Smooth muscle cell (in vitro differentiated cells): ENCODE results near the gene ARHGAP28. TPM values are rescaled to one million over a fixed set of nuclear protein-coding genes. Genes with fewer than 3 reads are reported as not detected.
A peak's percentile ranks its signal among the peaks of the same experiment; 100 is the strongest.
"Not testable (repeated sequence)": the region's sequence is repeated elsewhere in the genome, so short reads cannot be mapped to it uniquely, and the experiment has no call there.

Experiments
- DNase-seq: peaks from one replicate; lab custom pipeline; 2025; ENCODE audit not compliant: unreplicated experiment; lab: John Stamatoyannopoulos, UW
- H2AFZ ChIP-seq: fragments of 200-600 bp; sonication (generic); 2 replicates; pipeline ENCODE4 v1.6.0; 2016; ENCODE audit warnings: antibody characterized with exemption, low read depth, mild to moderate bottlenecking
- H3F3A ChIP-seq: fragments of 200-600 bp; sonication (generic); 2 replicates; pipeline ENCODE4 v1.6.0; 2017; ENCODE audit warnings: antibody characterized with exemption, low read depth
- H3K27ac ChIP-seq: fragments of 200-600 bp; sonication (generic); 2 replicates; pipeline ENCODE4 v1.5.1; 2016; ENCODE audit warnings: low read depth, mild to moderate bottlenecking
- H3K27me3 ChIP-seq: fragments of 200-600 bp; sonication (generic); 2 replicates; pipeline ENCODE4 v1.6.1; 2016; ENCODE audit warnings: low read depth, mild to moderate bottlenecking
- H3K36me3 ChIP-seq: fragments of 200-600 bp; sonication (generic); 2 replicates; pipeline ENCODE4 v1.5.1; 2016; ENCODE audit warnings: low read depth
- H3K4me1 ChIP-seq: fragments of 200-600 bp; sonication (generic); 2 replicates; pipeline ENCODE4 v1.5.1; 2016; ENCODE audit warnings: low read depth
- H3K4me2 ChIP-seq: fragments of 200-600 bp; sonication (generic); 2 replicates; pipeline ENCODE4 v1.6.0; 2016; ENCODE audit warnings: mild to moderate bottlenecking
- H3K4me3 ChIP-seq: fragments of 200-600 bp; sonication (generic); 2 replicates; pipeline ENCODE4 v1.5.1; 2016; ENCODE audit warnings: mild to moderate bottlenecking
- H3K79me2 ChIP-seq: fragments of 200-600 bp; sonication (generic); 2 replicates; pipeline ENCODE4 v1.6.0; 2016; ENCODE audit warnings: low read depth, mild to moderate bottlenecking
- H3K9ac ChIP-seq: fragments of 200-600 bp; sonication (generic); 2 replicates; pipeline ENCODE4 v1.6.0; 2016; ENCODE audit warnings: low read depth
- H3K9me3 ChIP-seq: fragments of 200-600 bp; sonication (generic); replicated peaks from 2 replicates; pipeline ENCODE4 v1.5.1; 2016; ENCODE audit warnings: low read depth
- H4K20me1 ChIP-seq: fragments of 200-600 bp; sonication (generic); 2 replicates; pipeline ENCODE4 v1.6.0; 2016; ENCODE audit warnings: low read depth
- CTCF ChIP-seq: fragments of 200-600 bp; sonication (generic); IDR thresholded peaks from 2 replicates; pipeline ENCODE4 v1.5.1; 2017; ENCODE audit warnings: borderline replicate concordance, mild to moderate bottlenecking, antibody characterized with exemption; ENCODE audit not compliant: insufficient read depth, poor library complexity, severe bottlenecking
- WGBS: methylation state at CpG from one replicate; pipeline ENCODE4 v1.1.7; 2016; ENCODE audit warnings: low lambda C conversion rate; 5-methylcytosine and 5-hydroxymethylcytosine counted together
- polyA plus RNA-seq: library from polyadenylated mRNA; unstranded; fragments of >200 nt; fragmentation: Nextera tagmentation; extraction: Ambion mirVana; gene quantifications from 2 replicates; pipeline ENCODE4 v1.2.1, GENCODE V29; 2016
- total RNA-seq: library from RNA; depleted of rRNA; stranded (reverse); fragments of >200 nt; gene quantifications from 2 replicates; pipeline ENCODE4 v1.2.3, GENCODE V29; 2014

Gene ARHGAP28
- total and polyA plus RNA-seq, 2 experiments from 2014 or later, result 16.2 to 27.7 TPM

- Histone ChIP-seq H3K9ac (no peak overlapping the region), H3F3A (peaks cover 4% of the 10 kb centered on the region), H3K79me2 (peaks cover 20% of the 10 kb centered on the region), H3K4me3 (no peak overlapping the region), H3K36me3 (no peaks in the 10 kb centered on the region), H4K20me1 (no peaks in the 10 kb centered on the region), H2AFZ (no peak overlapping the region), H3K4me1 (peaks cover 7% of the 10 kb centered on the region), H3K4me2 (peak overlapping the region; percentile 33), H3K27ac (peak overlapping the region; percentile 43), H3K9me3 (no peaks in the 10 kb centered on the region), H3K27me3 (no peaks in the 10 kb centered on the region)
- WGBS, result 40% methylated on average over 3 of the region's 3 CpGs
- no peak for DNase-seq
- TF ChIP-seq CTCF, result no peak
Measured at GRCh38 chr18:6816154-6816553, 86.6 kb downstream of the ARHGAP28 start.

DNA sequence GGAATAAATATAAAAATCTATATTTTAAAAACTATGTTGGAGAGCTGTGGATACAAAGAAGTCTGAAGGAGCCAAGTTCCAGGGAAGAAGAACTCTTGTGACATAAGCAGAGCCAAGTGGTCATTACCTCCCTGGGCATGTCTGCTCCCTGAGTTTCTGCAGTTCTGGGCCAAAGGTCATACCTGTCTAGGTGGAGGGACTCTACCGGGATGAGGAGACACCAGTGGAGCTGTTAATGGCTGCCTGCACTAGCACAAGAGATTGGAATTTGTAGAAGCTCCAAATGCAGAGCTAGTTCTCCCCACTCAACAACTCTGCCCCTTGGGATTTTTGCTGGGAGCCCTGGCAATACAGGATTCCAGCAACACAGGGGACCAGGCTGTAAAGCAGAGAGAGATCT lies 89.8 kb downstream of the ARHGAP28 start:
- H2AFZ ChIP-seq, result no peak overlapping the region
- peaks cover 7% of the 10 kb centered on the region for H3K79me2 ChIP-seq
- H3K4me1 ChIP-seq, result no peaks in the 10 kb centered on the region
- TF ChIP-seq CTCF, result no peak
- H3K36me3 ChIP-seq, result no peaks in the 10 kb centered on the region
- peaks cover 4% of the 10 kb centered on the region for H3F3A ChIP-seq
- no peaks in the 10 kb centered on the region for H4K20me1 ChIP-seq
- no peak overlapping the region for H3K4me3 ChIP-seq
- H3K27ac ChIP-seq, result no peak overlapping the region
- DNase-seq, result no peak
- no peaks in the 10 kb centered on the region for H3K9me3 ChIP-seq
- 62% methylated on average over 1 of the region's 1 CpG for WGBS
- H3K4me2 ChIP-seq, result no peak overlapping the region
- H3K27me3 ChIP-seq, result no peaks in the 10 kb centered on the region
- no peak overlapping the region for H3K9ac ChIP-seq

DNA sequence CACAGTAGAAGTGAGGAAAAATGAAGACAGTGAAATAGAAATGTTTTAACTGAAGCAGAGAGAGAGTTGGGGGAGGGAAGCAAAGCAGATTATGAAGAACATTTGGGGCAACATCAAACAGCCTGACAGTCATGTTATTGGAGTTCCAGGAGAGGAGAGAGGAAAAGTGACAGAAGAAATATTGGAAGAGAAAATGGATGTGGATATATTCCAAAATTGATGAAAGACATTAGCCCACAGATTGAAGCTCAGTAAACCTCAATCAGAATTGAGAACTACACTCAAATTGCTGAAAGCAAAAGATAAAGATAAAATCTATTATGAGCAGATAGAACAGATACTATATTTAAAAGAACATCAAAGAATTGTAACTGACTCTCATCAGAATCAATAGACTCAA lies 90.8 kb downstream of the ARHGAP28 start:
- no peak overlapping the region for H2AFZ ChIP-seq
- no peak for TF ChIP-seq CTCF
- H3K4me1 ChIP-seq, result no peaks in the 10 kb centered on the region
- peaks cover 4% of the 10 kb centered on the region for H3F3A ChIP-seq
- no peak for DNase-seq
- no peaks in the 10 kb centered on the region for H4K20me1 ChIP-seq
- H3K9me3 ChIP-seq, result no peaks in the 10 kb centered on the region
- no peak overlapping the region for H3K4me2 ChIP-seq
- H3K9ac ChIP-seq, result no peak overlapping the region
- no peaks in the 10 kb centered on the region for H3K27me3 ChIP-seq
- no peaks in the 10 kb centered on the region for H3K79me2 ChIP-seq
- no peak overlapping the region for H3K4me3 ChIP-seq
- no peaks in the 10 kb centered on the region for H3K36me3 ChIP-seq
- no peak overlapping the region for H3K27ac ChIP-seq

GRCh38 chr18:6821356-6821755 lies 91.8 kb downstream of the ARHGAP28 start:
- no peak overlapping the region for H3K4me2 ChIP-seq
- no peak for TF ChIP-seq CTCF
- H3K36me3 ChIP-seq, result no peaks in the 10 kb centered on the region
- H3K27me3 ChIP-seq, result no peaks in the 10 kb centered on the region
- no peak overlapping the region for H3K9ac ChIP-seq
- H3K27ac ChIP-seq, result no peak overlapping the region
- H3K4me3 ChIP-seq, result no peak overlapping the region
- H3K4me1 ChIP-seq, result no peaks in the 10 kb centered on the region
- H2AFZ ChIP-seq, result no peak overlapping the region
- H3K9me3 ChIP-seq, result no peaks in the 10 kb centered on the region
- no peak for DNase-seq
- WGBS, result 85% methylated on average over 1 of the region's 1 CpG
- no peaks in the 10 kb centered on the region for H3F3A ChIP-seq
- no peaks in the 10 kb centered on the region for H3K79me2 ChIP-seq
- no peaks in the 10 kb centered on the region for H4K20me1 ChIP-seq

GRCh38 chr18:6827161-6827560 lies 97.6 kb downstream of the ARHGAP28 start:
- not testable (repeated sequence) for H2AFZ ChIP-seq, H3K4me1 ChIP-seq, H3K27me3 ChIP-seq, H3K79me2 ChIP-seq, H3F3A ChIP-seq, H3K27ac ChIP-seq, H3K36me3 ChIP-seq, H3K4me3 ChIP-seq, H3K9me3 ChIP-seq, H4K20me1 ChIP-seq, H3K9ac ChIP-seq, H3K4me2 ChIP-seq, DNase-seq
- WGBS, result 100% methylated on average over 2 of the region's 29 CpGs

DNA sequence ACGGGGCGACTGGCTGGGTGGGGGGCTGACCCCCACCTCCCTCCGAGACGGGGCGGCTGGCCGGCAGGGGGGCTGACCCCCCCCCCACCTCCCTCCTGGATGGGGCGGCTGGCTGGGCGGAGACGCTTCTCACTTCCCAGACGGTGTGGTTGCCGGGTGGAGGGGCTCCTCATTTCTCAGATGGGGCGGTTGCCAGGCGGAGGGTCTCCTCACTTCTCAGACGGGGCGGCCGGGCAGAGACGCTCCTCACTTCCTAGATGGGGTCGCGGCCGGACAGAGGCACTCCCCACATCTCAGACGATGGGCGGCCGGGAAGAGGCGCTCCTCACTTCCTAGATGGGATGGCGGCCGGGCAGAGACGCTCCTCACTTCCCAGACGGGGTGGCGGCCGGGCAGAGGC lies 98.0 kb downstream of the ARHGAP28 start:
- H3K79me2 ChIP-seq, H3F3A ChIP-seq, H3K27me3 ChIP-seq, H3K4me1 ChIP-seq, H3K36me3 ChIP-seq, H3K4me3 ChIP-seq, H4K20me1 ChIP-seq, H2AFZ ChIP-seq, H3K4me2 ChIP-seq, DNase-seq, H3K27ac ChIP-seq, H3K9me3 ChIP-seq, H3K9ac ChIP-seq: not testable (repeated sequence)
- WGBS, result 98% methylated on average over 16 of the region's 30 CpGs
